HuH-7.5 (cell line): ENCODE measurements around the gene DCBLD1.
"Not testable (repeated sequence)": the region's sequence is repeated elsewhere in the genome, so short reads cannot be mapped to it uniquely, and the experiment has no call there.

Experiments used
- DNase-seq: peaks from one replicate; pipeline ENCODE4 v3.0.0; 2011; ENCODE audit warnings: low spot score

The DCBLD1 gene

GRCh38 chr6:117482240-117483003 lies at the start of gene DCBLD1:
DCBLD1 (plus strand) TSS chr6:117482674; CDS start chr6:117482782, 108 bp downstream.
- peak; percentile 76 for DNase-seq

GRCh38 chr6:117440706-117441525 lies 41.6 kb upstream of the DCBLD1 start:
- DNase-seq, result no peak

- peak; percentile 13 for DNase-seq
Measured at GRCh38 chr6:117441824-117442264, 40.6 kb upstream of the DCBLD1 start.

GRCh38 chr6:117442313-117442712 lies 40.2 kb upstream of the DCBLD1 start:
- DNase-seq, result not testable (repeated sequence)

GRCh38 chr6:117444600-117444999 lies 37.9 kb upstream of the DCBLD1 start:
- DNase-seq, result no peak

- no peak for DNase-seq
Measured at GRCh38 chr6:117446861-117447260, 35.6 kb upstream of the DCBLD1 start.

- no peak for DNase-seq
Measured at GRCh38 chr6:117448011-117448410, 34.5 kb upstream of the DCBLD1 start.

GRCh38 chr6:117448732-117449485 lies 33.6 kb upstream of the DCBLD1 start:
- no peak for DNase-seq

GRCh38 chr6:117449549-117450439 lies 32.7 kb upstream of the DCBLD1 start:
- DNase-seq, result no peak

- no peak for DNase-seq
Measured at GRCh38 chr6:117451671-117452070, 30.8 kb upstream of the DCBLD1 start.

- no peak for DNase-seq
Measured at GRCh38 chr6:117456250-117456649, 26.2 kb upstream of the DCBLD1 start.

GRCh38 chr6:117456998-117457397 lies 25.5 kb upstream of the DCBLD1 start:
- no peak for DNase-seq

- DNase-seq, result no peak
Measured at GRCh38 chr6:117459204-117459944, 23.1 kb upstream of the DCBLD1 start.

GRCh38 chr6:117463762-117464665 lies 18.5 kb upstream of the DCBLD1 start:
- no peak for DNase-seq

GRCh38 chr6:117464700-117465099 lies 17.8 kb upstream of the DCBLD1 start:
- no peak for DNase-seq

- DNase-seq, result no peak
Measured at GRCh38 chr6:117465691-117466090, 16.8 kb upstream of the DCBLD1 start.

- no peak for DNase-seq
Measured at GRCh38 chr6:117467876-117468275, 14.6 kb upstream of the DCBLD1 start.

- DNase-seq, result not testable (repeated sequence)
Measured at GRCh38 chr6:117468527-117468926, 13.9 kb upstream of the DCBLD1 start.

- no peak for DNase-seq
Measured at GRCh38 chr6:117469356-117469755, 13.1 kb upstream of the DCBLD1 start.

GRCh38 chr6:117469791-117470190 lies 12.7 kb upstream of the DCBLD1 start:
- no peak for DNase-seq
